ENCODE results near the gene CBL. TPM values are rescaled to one million over a fixed set of nuclear protein-coding genes. Genes with fewer than 3 reads are reported as not detected.

Gene CBL
- total RNA-seq, 1 donor from 2014 or later = 27.8 TPM

GRCh38 chr11:119345685-119346084, 139.5 kb downstream of the CBL start:
- TF ChIP-seq CTCF (IDR thresholded peaks at IDR 0.05) = no peak
- DNase-seq = no peak
- peaks cover 49% of the 10 kb centered on the region for H3K27me3 Mint-ChIP-seq
- H3K36me3 Mint-ChIP-seq (ENCODE audit: low read depth) = no peaks in the 10 kb centered on the region
- no peaks in the 10 kb centered on the region for H3K9me3 Mint-ChIP-seq
- peaks cover 8% of the 10 kb centered on the region for H3K4me1 Mint-ChIP-seq
- no peak overlapping the region for H3K4me3 Mint-ChIP-seq
- H3K27ac Mint-ChIP-seq = no peak overlapping the region
- POLR2A ChIA-PET = no interaction called here
- CTCF ChIA-PET = no interaction called here
- no peak for ATAC-seq (ENCODE audit: low read depth)
- intact Hi-C loops (cut with micrococcal nuclease) = no loop called here

DNA sequence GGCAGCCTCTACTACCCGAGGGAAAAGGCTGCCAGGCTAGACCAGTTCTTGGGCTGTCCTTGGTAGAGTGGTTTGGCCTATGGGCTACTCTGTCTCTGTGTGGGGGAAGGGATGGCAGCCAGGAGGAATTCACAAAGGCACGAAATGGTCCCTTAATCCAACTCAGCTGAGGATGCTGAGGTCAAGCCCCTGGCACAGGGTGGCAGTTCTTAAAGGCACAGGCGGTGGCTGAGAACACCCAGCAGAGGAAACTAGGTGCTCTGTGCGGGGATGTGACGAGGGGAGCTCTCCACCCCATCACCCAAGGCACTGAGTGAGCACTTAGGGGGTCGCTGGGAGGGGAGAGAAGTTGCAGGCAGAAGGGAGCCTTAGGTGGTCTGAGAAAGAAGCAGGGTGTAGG, 140.5 kb downstream of the CBL start, which contains the start of gene MFRP:
Gene MFRP, minus strand, starts transcription at position 101 of the 400 bp plus-strand sequence. CDS start 192 bp downstream, outside the sequence.
- TF ChIP-seq CTCF (IDR thresholded peaks at IDR 0.05) = no peak
- DNase-seq = no peak
- Mint-ChIP-seq H3K36me3 (ENCODE audit: low read depth) (no peaks in the 10 kb centered on the region), H3K27ac (no peak within 1 kb of the TSS), H3K27me3 (peaks cover 49% of the 10 kb centered on the region), H3K4me3 (no peak within 1 kb of the TSS), H3K9me3 (no peaks in the 10 kb centered on the region), H3K4me1 (no peaks in the 10 kb centered on the region)
- CTCF ChIA-PET = no interaction called here
- POLR2A ChIA-PET = no interaction called here
- ATAC-seq (ENCODE audit: low read depth) = no peak
- intact Hi-C loops (cut with micrococcal nuclease) = no loop called here

- H3K27ac Mint-ChIP-seq = no peak overlapping the region
- intact Hi-C loops (cut with micrococcal nuclease) = no loop called here
- no peak for DNase-seq
- CTCF ChIA-PET = interaction anchor here (1.2 kb wide), 1 partner anchor 9 kb away, joined by 4 read pairs; no protein-coding TSS in a partner anchor
- no peak for TF ChIP-seq CTCF (IDR thresholded peaks at IDR 0.05)
- no peaks in the 10 kb centered on the region for H3K9me3 Mint-ChIP-seq
- POLR2A ChIA-PET = no interaction called here
- H3K4me1 Mint-ChIP-seq = no peaks in the 10 kb centered on the region
- no peak overlapping the region for H3K4me3 Mint-ChIP-seq
- H3K27me3 Mint-ChIP-seq = peaks cover 50% of the 10 kb centered on the region
- ATAC-seq (ENCODE audit: low read depth) = no peak
- no peaks in the 10 kb centered on the region for H3K36me3 Mint-ChIP-seq (ENCODE audit: low read depth)
These were observed 141.1 kb downstream of the CBL start for GRCh38 chr11:119347242-119347641.

DNA sequence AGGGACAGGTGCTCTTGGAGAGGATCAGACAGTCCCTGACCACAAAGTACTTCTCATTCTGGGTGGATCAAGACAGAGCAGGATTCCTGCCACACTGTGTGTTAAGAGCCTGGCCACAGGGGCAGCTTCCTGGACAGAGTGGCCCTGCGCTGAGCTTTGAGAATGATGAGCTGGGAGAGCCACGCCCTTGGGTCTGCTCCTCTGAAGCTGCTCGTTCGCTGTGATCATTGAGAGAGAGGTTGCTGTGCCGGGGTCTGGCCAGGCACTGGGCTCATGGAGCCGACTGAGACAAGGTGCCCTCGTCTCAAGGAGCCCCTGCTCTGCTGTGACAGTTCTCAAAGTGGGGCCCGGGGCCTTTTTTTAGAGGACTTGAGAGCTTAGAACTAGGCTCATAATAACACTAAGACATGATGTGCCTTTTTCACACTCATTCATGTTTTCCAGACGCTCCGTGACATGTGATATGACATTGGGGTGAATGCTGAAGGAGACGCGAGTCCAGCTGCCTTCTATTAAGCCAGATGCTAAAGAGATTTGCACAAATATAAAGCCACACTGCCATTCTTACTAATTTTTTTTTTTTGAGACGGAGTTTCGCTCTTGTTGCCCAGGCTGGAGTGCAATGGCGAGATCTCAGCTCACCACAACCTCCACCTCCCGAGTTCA, 141.9 kb downstream of the CBL start:
- ATAC-seq (ENCODE audit: low read depth) = no peak
- H3K36me3 Mint-ChIP-seq (ENCODE audit: low read depth) = no peaks in the 10 kb centered on the region
- no peak overlapping the region for H3K27ac Mint-ChIP-seq
- intact Hi-C loops (cut with micrococcal nuclease) = no loop called here
- no peak for TF ChIP-seq CTCF (IDR thresholded peaks at IDR 0.05)
- DNase-seq = no peak
- no peaks in the 10 kb centered on the region for H3K4me1 Mint-ChIP-seq
- H3K27me3 Mint-ChIP-seq = peaks cover 51% of the 10 kb centered on the region
- H3K4me3 Mint-ChIP-seq = no peak overlapping the region
- CTCF ChIA-PET = interaction anchor here (0.8 to 1.2 kb wide), 3 partner anchors 8 to 33 kb away, joined by 3 to 4 read pairs (median 3); partner anchors contain the start of gene USP2
- H3K9me3 Mint-ChIP-seq = no peaks in the 10 kb centered on the region
- POLR2A ChIA-PET = no interaction called here

GRCh38 chr11:119350302-119350701, 144.2 kb downstream of the CBL start:
- ChIA-PET POLR2A (interaction anchor here (0.7 to 1.1 kb wide), 2 partner anchors 12 to 1012 kb away, joined by 3 read pairs; no protein-coding TSS in a partner anchor), CTCF (no interaction called here)
- Mint-ChIP-seq H3K4me1 (no peaks in the 10 kb centered on the region), H3K9me3 (no peaks in the 10 kb centered on the region), H3K4me3 (no peak overlapping the region), H3K27ac (no peak overlapping the region), H3K36me3 (ENCODE audit: low read depth) (no peaks in the 10 kb centered on the region), H3K27me3 (peaks cover 54% of the 10 kb centered on the region)
- ATAC-seq (ENCODE audit: low read depth) (no peak), DNase-seq (no peak)
- TF ChIP-seq CTCF (IDR thresholded peaks at IDR 0.05) = no peak
- intact Hi-C loops (cut with micrococcal nuclease) = no loop called here
